HFF-Myc (cell line): ENCODE results near the gene CLINT1.
"Not testable (repeated sequence)": the region's sequence is repeated elsewhere in the genome, so short reads cannot be mapped to it uniquely, and the experiment has no call there.

Experiments
- DNase-seq: peaks from one replicate; pipeline ENCODE4 v3.0.0-alpha.2; 2011; ENCODE audit warnings: low read depth; ENCODE audit errors: extremely low read depth
- H3K4me3 ChIP-seq: replicated peaks from 2 replicates; pipeline ENCODE4 v1.5.1; 2011; ENCODE audit warnings: low read depth, mild to moderate bottlenecking, control low read depth, low read length
- CTCF ChIP-seq: IDR thresholded peaks from 2 replicates; pipeline ENCODE4 v1.5.1; 2012; ENCODE audit warnings: mild to moderate bottlenecking, low read depth, low read length, control low read depth; ENCODE audit errors: missing control alignments

The CLINT1 gene

GRCh38 chr5:157893611-157894010 lies 34.7 kb upstream of the CLINT1 start:
- no peak for TF ChIP-seq CTCF
- no peak overlapping the region for H3K4me3 ChIP-seq
- DNase-seq, result no peak

DNA sequence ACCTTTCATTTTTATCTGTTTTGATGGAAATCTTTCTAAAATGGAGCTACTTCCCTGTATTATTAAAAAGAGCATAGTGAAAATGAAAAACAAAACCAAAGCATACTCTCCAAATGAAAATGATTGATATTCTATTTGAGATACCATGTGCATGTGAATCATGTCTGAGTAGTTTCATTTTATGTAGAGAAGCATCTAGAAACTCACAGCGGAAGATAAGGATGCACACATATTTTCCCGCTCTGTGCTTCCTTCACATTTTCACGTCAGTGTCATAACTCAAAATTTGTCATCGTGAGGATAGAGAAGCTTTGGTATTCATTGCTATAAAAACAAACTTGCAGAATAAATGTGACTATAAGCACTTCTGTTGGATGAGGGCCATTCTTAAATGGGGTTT lies 34.0 kb upstream of the CLINT1 start:
- no peak for DNase-seq

DNA sequence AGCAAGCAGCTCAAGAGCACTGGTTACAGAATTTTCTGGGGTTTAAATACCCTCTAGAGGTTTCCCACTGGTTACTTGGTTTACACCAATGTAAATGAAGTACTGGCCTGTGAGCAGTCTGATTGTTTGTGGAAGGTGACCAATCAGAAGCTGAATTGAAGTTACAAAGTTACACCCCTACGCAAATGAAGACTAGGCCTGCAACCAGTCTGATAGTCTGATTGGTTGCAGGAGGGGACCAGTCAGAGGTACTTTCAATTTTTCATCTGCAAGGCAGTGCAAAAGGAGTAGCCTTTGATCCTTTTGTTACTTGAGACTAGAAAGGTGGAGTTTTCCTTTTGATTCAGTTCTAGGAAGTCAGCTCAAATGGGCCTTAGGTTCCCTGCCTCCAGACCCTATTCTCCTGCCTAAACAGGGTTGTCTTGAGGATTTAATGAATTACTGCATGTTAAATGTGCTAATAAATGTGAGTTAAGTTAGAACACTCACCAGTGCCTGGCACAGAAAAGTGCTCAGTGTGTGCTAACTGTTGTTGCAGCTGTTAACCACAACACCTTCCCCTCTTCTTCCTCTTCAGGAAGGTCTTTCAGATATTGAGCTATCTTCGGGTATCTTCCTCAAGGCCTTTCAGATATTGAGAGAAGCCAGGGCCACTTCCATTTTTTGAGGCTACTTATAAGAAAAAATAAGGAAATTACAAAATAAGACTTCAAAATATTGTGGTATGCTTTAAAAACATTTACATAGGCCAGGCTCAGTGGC lies 32.1 kb upstream of the CLINT1 start:
- no peak for TF ChIP-seq CTCF
- H3K4me3 ChIP-seq, result no peak overlapping the region
- no peak for DNase-seq

More for the DNA sequence above, 34.0 kb upstream of the CLINT1 start:
- no peak overlapping the region for H3K4me3 ChIP-seq
- TF ChIP-seq CTCF, result no peak

DNA sequence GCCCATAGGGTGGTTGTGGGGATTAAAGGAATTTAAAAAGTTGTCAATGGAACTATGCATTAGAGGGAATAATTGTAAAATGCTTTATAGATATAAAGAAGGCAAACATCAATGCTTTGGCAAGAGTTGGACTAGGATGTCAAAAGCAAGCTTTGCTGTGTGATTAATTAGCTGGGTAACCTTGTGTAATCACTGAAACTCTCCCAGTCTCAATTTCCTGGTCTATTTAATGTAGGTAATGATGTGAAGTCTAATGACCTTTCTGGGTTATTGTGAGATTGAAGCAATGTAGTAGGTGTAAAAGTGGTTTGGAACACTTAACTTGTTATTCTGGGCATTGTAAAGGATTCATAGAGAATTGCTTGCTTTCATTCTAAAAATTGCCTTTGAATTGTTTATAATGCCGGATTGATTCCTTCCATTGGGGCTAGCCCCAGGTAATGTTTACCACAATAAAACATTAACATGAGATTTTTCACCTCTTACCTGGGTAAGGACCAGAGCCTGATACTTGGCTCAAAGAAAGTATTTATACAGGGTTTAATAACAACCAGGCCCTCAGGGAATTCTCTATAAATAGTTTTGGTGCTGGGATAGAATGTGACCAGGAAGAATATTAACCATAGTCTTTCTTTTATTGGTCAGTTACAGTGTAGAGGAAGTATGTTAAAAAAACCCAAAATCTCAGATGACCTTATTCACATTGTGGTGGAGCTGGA lies 30.0 kb upstream of the CLINT1 start:
- TF ChIP-seq CTCF, result no peak
- no peak for DNase-seq
- no peak overlapping the region for H3K4me3 ChIP-seq

DNA sequence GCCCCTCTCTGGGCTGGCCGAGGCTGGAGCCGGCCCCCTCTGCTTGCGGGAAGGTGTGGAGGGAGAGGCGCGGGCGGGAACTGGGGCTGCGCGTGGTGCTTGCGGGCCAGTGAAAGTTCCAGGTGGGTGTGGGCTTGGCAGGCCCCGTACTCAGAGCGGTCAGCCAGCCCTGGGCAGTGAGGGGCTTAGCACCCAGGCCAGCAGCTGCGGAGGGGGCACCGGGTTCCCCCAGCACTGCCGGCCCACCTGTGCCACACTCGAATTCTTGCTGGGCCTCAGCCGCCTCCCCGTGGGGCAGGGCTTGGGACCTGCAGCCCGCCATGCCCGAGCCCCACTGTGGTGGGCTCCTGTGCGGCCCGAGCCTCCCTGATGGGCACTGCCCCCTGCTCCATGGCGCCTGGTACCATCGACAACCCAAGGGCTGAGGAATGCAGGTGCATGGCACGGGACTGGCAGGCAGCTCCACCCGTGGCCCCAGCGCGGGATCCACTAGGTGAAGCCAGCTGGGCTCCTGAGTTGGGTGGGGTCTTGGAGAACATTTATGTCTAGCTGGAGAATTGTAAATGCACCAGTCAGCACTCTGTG lies 27.9 kb upstream of the CLINT1 start:
- TF ChIP-seq CTCF, result no peak
- H3K4me3 ChIP-seq, result no peak overlapping the region
- DNase-seq, result no peak

- H3K4me3 ChIP-seq, result not testable (repeated sequence)
Measured at GRCh38 chr5:157885051-157885450, 26.1 kb upstream of the CLINT1 start.

DNA sequence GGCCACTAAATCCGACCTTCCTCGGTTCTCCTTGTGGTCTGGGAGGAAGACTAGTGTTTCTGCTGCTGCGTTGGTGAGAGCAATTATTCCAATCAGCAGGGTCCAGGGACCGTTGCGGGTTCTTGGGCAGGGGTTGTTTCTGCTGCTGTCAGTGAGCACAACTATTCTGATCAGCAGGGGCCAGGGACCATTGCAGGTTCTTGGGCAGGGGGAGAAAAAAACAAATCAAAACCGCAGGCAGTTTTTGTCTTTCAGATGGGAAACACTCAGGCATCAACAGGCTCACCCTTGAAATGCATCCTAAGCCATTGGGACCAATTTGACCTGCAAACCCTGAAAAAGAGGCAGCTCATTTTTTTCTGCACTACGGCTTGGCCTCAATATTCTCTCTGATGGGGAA lies 22.6 kb upstream of the CLINT1 start:
- H3K4me3 ChIP-seq, DNase-seq: not testable (repeated sequence)

More at GRCh38 chr5:157885051-157885450, 26.1 kb upstream of the CLINT1 start:
- not testable (repeated sequence) for DNase-seq
